Measurements from ENCODE around the gene MAEL.

DNA sequence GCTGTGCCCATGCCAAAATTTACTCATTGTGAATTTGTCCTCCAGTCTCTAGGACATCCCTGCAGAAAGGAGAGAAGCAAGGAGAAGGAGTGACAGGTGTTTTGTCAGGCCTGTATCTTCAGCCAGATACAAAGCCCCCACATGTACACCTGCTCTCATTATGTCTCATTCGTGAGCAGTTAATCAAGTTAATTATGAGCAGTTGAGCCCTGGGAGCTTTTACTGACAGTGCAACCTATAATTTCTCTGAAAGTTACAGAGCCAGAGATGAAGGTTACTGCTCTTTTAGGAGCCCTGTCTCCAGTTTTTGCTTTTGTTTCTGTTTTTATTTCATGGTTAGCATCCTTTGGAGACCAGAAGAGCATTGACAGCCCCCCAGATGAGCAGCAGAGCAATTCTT lies 8.7 kb upstream of the MAEL start:
- TF ChIP-seq, protein P1, sequence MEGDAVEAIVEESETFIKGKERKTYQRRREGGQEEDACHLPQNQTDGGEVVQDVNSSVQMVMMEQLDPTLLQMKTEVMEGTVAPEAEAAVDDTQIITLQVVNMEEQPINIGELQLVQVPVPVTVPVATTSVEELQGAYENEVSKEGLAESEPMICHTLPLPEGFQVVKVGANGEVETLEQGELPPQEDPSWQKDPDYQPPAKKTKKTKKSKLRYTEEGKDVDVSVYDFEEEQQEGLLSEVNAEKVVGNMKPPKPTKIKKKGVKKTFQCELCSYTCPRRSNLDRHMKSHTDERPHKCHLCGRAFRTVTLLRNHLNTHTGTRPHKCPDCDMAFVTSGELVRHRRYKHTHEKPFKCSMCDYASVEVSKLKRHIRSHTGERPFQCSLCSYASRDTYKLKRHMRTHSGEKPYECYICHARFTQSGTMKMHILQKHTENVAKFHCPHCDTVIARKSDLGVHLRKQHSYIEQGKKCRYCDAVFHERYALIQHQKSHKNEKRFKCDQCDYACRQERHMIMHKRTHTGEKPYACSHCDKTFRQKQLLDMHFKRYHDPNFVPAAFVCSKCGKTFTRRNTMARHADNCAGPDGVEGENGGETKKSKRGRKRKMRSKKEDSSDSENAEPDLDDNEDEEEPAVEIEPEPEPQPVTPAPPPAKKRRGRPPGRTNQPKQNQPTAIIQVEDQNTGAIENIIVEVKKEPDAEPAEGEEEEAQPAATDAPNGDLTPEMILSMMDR (IDR thresholded peaks at IDR 0.05), result no peak
- TF ChIP-seq ZFX (IDR thresholded peaks at IDR 0.05; ENCODE audit: borderline replicate concordance), result no peak
